B cell (primary cell): ENCODE measurements around the gene TEKT2.

Source experiments
- EZH2 ChIP-seq: IDR thresholded peaks from 2 replicates; pipeline ENCODE4 v1.6.1; 2012; ENCODE audit warnings: borderline replicate concordance, low read depth, mild to moderate bottlenecking, moderate library complexity, low read length; ENCODE audit not compliant: insufficient read depth, poor library complexity, severe bottlenecking
- TF ChIP-seq, protein P1 (sequence below): fragments of 200-600 bp; IDR thresholded peaks from one replicate; pipeline ENCODE4 v1.8.0; 2022; ENCODE audit warnings: antibody characterized with exemption, mild to moderate bottlenecking

DNA sequence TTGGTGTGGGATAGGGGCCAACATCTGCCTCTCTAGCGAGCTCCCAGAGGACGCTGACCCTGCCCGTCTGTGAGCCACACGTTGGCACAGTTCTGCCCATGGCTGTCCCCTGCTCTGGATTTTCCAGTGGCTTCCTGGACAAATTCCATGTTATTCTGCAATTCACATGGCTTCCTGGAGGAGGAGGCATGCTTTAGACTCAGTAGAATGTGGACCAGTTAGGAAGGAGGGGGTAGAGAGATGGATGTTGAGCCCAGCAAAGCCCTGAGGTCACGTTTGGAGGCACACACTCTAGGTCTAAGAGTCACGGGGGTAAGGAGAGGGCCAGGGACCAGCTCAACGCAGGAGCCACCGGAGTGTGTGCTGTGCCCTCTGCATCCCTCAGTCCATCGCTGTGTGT lies 28.9 kb downstream of the TEKT2 start:
- TF ChIP-seq, protein P1, sequence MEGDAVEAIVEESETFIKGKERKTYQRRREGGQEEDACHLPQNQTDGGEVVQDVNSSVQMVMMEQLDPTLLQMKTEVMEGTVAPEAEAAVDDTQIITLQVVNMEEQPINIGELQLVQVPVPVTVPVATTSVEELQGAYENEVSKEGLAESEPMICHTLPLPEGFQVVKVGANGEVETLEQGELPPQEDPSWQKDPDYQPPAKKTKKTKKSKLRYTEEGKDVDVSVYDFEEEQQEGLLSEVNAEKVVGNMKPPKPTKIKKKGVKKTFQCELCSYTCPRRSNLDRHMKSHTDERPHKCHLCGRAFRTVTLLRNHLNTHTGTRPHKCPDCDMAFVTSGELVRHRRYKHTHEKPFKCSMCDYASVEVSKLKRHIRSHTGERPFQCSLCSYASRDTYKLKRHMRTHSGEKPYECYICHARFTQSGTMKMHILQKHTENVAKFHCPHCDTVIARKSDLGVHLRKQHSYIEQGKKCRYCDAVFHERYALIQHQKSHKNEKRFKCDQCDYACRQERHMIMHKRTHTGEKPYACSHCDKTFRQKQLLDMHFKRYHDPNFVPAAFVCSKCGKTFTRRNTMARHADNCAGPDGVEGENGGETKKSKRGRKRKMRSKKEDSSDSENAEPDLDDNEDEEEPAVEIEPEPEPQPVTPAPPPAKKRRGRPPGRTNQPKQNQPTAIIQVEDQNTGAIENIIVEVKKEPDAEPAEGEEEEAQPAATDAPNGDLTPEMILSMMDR = no peak
- no peak for TF ChIP-seq EZH2
